ENCODE measurements around the gene CRACDL.

GRCh38 chr2:98804736-98805135 is 131.3 kb downstream of the CRACDL start:
- TF ChIP-seq CTCF (IDR thresholded peaks at IDR 0.05; ENCODE audit: insufficient read depth, low read length), result no peak
- TF ChIP-seq REST (IDR thresholded peaks at IDR 0.05; ENCODE audit: insufficient replicate concordance, low read depth), result no peak
